GM19395 (cell line): ENCODE measurements around the gene KCNJ9.
"Not testable (repeated sequence)": the region's sequence is repeated elsewhere in the genome, so short reads cannot be mapped to it uniquely, and the experiment has no call there.

ENCODE experiments used
- ATAC-seq: cut with Tn5 transposase; IDR thresholded peaks from one replicate; pipeline ENCODE4 v1.9.1; 2021; ENCODE audit warnings: mild to moderate bottlenecking, moderate library complexity; ENCODE audit not compliant: unreplicated experiment

Gene KCNJ9

DNA sequence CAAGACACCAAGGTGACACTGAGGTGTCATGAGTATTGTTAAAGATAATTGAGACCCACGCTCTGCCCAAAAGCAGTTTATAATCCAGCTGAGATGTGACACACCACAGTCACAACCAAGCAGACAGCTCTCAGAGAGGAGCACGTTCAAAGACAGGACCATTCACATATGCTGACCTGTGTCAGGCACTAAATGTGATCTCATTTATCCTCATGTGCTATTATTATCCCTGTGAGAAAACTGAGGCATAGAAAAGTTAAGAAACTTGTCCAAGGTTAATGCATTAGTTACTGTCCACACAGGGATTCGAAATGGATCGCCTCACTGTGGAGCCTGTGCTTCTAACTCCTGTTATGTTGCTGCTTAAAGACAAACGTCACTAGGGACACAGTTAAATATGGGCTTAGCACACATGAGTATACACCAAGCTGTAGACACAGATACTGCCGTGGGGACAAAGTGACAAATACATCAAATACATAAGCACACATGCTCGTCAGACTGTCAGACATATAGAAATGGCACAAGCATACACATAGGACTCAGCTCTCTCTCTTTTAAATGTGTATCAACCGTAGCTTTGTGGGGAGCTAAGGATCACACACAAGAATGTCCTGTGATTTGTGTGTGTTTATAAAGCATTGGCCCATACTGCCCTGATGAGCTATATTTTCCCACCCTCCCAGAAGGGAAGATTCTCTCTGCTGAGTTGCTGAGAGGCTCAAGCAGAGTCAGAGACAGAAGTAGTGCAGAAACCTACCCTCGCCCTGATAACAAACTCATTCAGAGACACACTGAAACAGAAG is 20.6 kb downstream of the KCNJ9 start:
- ATAC-seq, result no peak

DNA sequence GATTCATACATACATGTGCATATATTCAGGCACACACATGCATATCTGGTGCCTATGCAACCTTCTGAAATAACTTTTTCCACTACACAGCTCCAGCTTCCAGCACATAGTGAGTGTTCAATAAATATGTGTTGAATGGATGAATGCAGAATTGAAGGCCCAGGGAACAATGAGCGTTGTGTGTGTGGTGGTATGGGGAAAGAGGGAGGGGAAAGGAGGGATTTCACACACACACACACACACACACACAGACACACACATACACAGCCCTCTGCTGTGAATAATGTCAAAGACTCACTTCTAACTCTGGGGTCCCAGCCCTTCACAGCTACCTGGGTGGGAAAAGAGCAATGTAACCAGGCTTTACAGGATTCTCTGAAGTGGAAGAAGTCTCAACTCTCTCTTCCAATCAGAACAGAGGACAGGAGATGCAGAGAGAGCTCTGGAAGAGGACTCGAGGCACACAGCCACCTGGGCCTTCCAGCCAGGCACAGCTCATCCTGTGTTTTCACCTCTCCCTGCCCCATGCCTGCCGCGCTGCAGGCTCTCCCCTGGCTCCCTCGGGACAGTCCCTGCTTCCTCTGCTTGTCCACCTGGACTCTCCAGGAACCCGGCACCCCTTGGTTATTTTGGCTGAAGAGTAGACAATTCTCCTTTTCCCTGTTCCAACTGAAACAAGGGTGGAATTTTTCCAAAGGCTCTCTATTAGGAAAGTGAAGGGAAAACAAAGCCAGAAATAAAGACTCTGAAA is 22.5 kb downstream of the KCNJ9 start:
- ATAC-seq, result no peak

DNA sequence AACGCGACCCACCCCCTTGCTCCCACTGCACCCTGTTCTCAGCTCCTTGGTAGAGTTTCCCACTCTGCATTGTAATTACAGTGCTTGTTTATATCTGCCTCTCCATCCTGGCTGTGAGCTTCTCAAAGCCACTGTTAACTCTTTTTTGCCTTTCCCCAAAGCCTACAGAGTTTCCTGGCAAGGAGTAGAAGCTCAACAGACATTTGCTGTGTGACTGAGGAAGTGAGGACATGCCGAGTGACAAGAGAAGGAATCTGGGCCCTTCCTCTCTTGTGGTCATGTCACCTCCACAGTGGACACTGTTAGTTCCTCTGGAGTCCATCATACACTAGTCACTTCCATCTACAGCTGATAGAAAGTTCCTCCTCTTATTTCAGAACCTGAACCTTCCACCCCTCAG is 23.1 kb downstream of the KCNJ9 start:
- no peak for ATAC-seq

DNA sequence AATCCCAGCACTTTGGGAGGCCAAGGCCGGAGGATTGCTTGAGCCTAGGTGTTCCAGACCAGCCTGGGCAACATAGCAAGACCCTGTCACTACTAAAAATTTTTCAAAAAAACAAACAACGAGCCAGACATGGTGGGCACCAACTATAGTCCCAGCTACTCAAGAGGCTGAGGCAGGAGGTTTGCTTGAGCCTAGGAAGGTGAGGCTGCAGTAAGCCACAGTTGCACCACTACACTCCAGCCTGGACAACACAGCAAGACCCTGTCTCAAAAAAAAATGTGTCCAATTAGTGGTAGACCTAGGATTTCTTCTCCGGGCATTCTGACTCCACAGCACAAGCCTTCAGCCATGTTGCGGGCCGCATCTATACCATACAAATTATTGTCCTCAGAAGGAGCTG is 23.8 kb downstream of the KCNJ9 start:
- no peak for ATAC-seq

DNA sequence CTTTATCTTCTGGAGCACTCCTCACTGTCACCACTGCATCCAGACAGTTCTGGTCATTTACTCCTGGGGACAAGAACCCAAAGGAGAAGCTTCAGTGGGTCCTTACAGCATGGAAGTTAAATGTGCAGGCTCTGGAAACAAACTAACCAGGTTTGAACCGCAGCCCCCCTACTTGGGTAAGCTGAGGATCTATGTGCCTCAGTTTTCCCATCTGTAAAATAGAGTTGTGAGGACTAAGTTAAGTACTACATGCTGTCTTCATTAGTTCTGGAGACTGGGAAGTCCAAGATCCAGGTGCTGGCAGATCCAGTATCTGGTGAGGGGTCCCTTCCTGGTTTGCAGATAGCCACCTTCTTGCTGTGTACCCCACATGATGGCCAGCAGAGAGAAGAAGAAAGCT is 26.2 kb downstream of the KCNJ9 start:
- ATAC-seq, result no peak

DNA sequence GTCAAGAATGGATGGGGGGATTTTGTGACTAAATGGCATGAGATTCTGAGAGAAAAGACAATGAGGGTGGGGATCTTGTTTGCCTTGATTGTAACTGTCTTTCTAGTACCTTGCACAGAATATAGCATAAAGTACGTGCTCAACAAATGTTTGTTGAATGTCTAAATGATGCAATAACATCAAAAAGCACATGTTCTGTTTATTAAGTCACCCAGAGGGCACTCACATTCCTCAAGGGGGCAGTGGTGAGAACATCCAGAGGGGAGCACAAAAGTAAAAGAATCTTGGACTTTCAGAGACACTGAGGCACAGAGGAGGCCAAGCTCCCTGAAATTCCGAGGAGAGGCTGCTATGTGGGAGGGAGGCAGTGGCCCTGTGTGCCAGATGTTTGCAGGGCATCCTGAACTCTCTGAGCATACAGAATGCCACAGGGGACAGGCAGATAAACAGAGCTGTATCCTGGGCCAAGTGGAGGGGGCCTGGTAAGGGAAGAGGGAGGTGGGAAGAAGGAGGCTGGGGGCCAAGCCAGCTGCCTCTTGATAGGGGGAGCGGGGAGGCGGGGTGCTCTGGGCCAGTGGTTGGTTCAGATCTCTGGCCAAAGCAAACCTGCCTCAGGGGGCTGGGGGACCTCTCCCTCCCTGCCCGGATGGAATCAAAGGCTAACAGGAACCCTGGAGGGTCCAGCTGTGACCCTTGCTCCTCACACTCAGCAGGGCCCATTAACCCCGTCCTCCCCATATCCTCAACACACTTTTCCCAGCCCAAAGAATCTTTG is 27.7 kb downstream of the KCNJ9 start:
- no peak for ATAC-seq

DNA sequence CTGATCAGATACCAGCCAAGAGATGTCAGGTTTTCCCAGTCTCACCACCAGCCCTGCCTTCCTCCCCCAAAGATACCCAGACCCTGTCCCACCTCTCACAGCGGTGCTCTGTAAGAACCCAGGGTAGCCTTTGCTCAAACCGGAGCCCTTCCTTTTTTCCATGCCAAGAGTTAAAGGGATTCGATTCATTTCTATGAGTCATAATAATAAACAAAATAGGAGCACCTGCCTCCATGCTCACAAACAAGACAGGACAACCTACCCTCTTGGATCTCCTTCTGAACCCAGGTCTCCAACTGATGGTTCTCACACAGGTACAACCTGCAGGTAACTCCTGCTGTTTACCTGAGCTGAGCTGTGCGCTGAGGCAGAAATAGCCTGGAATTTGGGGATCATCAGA is 28.3 kb downstream of the KCNJ9 start:
- no peak for ATAC-seq

DNA sequence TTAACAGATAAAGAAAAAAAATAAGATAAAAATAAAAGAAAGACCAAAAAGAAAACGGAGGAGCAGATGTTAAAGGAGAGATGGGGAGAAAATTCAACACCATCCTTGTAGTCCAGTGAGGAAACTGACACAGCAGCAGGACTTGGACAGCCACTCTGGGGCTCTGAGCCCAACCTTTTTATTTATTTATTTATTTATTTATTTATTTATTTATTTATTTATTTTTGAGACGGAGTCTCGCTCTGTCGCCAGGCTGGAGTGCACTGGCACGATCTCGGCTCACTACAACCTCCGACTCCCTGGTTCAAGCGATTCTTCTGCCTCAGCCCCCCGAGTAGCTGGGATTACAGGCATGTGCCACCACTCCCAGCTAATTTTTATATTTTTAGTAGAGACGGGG is 30.1 kb downstream of the KCNJ9 start:
- not testable (repeated sequence) for ATAC-seq

DNA sequence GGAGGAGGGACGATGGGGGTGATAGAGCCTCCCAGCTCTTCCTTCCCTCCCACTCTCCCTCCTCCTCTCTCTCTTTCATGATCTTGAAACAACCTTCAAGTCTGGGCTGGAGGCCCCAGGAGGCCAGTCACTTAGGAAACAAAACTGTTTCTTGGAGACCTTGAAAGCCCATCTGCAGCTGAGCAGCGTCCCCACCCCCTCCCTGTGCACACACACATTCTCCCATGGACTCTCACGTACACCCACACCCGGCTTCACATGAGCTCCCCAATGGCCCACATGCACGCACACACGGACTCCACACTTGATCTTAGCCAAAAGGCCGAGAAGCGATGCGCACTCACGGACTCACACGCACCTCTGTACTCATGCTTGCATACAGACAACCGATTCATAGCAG is 31.0 kb downstream of the KCNJ9 start:
- no peak for ATAC-seq

DNA sequence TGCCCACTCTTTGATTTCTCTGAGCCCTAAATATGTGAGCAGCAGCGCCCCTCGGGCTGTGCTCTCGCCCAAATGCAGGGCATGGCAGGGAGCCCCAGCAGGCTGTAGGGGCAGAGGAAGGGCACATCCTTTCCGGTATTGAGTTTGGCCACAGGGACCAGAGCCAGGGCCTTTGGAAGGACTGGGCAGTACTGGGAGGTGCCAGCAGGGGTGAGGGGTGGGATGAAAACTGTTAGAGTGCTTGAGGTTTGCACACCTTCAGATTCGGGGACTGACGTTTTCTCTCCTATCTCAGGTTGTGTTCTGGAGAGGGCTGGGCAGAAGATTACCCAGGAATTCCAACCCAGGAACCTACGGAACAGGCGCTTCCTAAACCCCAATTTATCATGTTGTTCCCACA is 32.1 kb downstream of the KCNJ9 start:
- ATAC-seq, result no peak

DNA sequence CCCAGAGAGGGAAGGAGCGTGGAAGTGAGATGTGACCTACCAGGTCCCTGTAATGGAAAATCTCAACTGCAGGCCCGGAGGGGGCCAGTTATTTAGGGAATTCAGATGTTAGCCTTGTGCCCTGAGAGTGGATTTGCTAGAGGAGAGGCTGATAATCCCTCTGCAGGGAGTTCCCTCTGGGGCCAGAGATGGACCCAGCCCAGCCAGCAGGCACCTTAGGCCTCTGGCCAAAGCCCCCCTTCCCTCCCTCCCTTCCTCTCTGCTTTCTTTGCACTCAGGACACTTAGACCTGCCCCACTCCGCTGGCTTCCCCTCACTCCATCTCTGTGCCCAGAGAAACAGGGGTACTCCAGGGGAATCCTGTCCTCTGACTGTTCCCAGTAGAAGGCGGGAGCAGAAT is 32.7 kb downstream of the KCNJ9 start:
- no peak for ATAC-seq

DNA sequence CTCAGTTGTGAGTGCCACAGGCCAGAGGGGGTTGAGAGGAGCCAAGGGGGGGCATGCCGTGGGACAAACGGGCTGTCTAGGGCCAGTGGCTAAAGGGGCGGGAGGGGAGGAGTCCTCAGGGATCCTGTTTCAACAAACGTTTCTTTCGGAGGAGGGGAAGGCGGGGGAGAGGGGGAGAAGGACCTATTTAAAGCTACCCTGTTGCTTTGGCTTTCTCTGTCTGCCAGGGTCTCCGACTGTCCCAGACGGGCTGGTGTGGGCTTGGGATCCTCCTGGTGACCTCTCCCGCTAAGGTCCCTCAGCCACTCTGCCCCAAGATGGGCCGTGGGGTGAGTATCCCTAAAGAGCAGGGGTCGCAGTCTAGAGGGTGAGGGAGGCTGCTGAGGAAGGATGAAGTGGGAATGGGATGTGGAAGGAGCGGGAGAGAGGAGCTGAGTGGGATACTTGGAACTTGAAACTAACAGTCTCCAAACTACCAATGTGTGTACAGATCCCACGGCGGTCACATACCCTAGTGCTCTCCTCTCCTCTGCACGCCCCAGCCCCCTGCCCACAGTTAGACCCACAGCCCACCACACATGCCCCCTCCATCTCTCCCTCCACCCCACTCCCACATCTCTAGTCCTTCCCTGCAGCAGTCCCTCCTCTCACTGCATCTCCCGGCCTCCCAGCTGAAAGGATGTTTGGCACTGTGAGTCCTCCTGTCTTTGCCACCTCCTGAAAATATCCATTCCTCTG is 34.4 kb downstream of the KCNJ9 start, which contains the start of gene ATP1A2:
Gene ATP1A2 (plus strand): TSS at position 215 of the 738 bp plus-strand sequence. CDS start 103 bp downstream, at position 318.
- no peak for ATAC-seq

DNA sequence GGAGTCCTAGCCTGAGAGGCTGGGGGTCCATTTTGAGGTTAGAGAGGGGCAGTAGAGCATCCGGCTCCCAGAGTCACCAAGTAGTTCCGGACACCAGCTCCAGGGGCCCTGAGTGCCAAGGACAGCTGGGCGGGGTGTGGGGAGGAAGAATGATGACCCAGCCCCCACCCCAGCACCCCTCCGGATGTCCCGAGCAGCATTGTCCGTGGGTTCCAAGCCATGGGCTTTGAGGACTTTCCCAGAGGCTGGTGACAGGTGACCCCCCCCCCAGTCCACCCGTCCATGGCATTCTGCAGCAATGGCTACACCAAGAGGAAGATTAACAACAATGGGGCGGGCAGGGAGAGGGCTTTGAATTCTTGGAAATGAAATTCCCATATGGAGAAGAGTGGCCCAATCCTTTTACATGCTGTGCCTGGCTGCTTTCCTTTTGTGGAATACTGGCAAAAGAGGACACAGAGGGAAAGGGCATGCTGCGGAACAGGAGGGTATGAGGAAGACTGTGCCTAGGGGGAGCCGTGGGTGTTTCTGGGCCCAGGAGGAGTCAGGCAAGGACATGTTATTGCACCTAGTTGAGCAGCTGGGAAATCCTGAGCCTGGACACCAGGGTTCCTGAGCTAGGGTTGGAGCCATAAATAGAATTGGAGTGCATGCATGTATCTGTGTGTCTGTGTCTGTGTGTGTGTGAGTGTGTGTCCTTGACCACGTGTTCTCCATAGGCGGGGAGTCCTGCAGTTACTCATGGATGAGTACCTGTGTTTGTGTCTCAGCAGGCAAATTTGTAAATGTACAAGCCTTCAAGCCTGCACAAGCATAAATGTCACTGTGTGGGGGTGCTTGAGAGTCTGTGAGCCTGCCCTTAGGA is 35.2 kb downstream of the KCNJ9 start:
- ATAC-seq, result no peak

DNA sequence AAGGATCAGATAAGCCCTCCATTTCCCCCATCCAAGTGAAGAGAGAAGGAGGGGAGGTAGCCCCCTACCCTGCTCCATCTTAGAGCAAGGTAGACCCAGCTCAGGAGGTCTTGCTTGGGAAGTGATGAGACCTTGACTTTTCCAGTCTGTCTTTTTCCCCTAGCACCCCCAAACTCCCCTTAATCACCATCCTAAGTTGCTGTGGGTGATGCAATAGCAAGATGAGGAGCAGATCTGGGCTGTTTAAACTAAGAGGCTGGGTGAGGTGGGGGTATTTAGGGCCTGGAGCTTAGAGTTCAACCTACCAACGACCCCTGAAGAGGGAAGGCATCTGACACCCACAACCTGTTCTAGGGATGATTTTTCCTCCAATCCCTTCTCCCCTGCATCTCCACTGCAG is 36.0 kb downstream of the KCNJ9 start:
- no peak for ATAC-seq

DNA sequence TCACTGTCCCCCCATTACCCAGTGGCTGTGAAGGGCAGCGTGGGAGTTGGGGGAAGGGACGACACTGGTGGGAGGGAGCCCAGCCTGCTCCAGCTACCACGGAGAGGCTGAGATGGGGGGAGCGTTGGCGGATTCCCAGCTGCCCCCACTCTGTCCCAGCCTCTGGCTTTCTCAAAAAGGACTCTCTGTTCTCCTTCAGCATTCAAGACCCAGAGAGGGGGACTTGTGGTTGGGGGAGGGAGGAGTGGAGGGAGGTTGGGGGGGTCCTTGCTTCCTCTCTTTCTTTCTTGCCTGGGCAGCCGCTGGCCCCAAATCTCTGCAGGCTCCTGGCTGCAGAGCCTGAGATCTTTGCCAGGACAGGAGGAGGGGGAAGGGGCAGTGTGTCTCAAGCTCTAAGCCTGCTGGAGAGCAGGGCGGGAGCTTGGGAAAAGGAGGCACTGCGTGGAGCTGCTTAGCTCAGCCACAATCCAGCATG is 36.4 kb downstream of the KCNJ9 start:
- no peak for ATAC-seq

DNA sequence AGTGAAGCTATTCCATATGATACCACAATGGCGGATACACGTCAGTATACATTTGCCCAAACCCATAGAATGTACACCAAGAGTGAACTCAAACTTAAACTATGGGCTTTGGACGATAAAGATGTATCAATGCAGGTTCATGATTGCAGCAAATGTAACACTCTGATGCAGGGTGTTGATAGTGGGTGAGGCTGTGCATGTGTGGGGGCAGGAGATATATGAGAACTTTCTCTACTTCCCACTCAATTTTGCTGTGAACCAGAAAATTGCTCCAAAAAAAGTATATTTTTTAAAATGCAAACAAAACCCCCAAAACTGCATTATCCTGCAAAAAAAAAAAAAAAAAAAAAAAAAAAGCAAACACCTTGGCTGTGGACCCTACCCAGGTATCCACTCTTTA is 37.6 kb downstream of the KCNJ9 start:
- no peak for ATAC-seq

DNA sequence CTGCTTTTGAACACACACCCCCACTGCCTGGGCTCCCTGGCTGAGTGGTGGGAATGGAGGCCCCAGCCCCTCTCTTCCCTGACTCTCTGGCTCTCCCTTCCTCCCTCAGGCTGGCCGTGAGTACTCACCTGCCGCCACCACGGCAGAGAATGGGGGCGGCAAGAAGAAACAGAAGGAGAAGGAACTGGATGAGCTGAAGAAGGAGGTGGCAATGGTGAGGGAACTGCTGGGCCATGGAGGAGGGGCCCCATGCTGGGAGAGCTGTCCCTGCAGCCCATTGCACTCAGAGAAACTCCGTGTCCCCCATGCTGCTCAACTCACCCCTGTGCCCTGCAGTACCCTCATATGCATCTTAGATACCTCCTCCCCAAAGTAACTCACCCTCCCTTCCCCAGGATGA is 39.5 kb downstream of the KCNJ9 start:
- ATAC-seq, result no peak

DNA sequence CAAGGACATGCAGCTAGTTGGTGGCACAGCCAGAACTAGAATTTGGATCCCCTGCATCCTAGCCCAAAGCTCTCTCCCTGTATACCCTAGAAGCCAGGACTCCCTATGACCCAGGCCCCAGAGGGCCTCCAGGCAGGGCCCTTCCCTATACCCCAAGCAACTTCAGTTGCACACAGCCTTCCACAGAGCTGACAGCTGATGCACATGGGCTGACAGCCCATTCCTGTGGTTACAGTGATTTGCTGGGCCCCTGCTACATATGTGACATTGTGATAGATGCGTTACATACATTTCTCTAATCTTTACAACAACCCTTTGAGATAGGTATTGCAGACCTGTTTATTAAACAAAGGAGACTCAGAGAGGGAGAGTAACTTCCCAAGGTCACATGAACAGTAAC is 40.0 kb downstream of the KCNJ9 start:
- no peak for ATAC-seq

DNA sequence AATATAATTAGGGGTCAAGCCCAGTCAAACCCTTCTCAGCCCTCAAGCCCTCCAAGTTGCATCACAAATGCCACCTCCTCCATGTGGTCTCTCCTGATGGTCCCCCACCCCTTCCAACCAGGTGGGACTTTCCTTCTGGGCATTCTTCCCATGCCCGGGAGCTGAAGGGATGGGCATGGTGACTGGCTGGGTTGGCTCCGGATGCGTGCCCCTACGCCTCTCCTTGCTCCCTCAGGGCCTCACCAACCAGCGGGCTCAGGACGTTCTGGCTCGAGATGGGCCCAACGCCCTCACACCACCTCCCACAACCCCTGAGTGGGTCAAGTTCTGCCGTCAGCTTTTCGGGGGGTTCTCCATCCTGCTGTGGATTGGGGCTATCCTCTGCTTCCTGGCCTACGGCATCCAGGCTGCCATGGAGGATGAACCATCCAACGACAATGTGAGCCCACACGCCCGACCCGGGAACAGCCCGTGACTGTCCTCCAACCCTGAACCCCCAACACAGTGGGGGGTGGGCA is 41.7 kb downstream of the KCNJ9 start:
- no peak for ATAC-seq

DNA sequence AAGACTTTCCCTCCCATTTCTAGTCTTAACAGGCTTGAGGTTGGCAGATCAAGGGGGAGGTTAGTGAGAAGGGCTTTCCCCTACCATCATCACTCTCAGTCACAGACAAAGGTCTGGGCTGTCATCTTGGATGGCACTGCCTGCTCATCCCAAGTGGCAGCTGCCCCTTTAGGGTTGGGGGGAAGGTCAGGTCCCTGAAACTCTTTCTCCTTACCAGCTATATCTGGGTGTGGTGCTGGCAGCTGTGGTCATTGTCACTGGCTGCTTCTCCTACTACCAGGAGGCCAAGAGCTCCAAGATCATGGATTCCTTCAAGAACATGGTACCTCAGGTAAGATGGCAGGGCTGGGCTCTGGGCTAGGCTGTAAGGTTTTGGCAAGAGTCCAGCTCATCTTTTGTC is 42.4 kb downstream of the KCNJ9 start:
- ATAC-seq, result no peak
